Osteoblast (primary cell): Measurements from ENCODE around the gene TAC1. TPM values are rescaled to one million over a fixed set of nuclear protein-coding genes. Genes with fewer than 3 reads are reported as not detected.

ENCODE experiments used
- DNase-seq: peaks from one replicate; pipeline ENCODE4 v3.0.0; 2011; ENCODE audit warnings: low spot score, mixed read lengths; ENCODE audit not compliant: insufficient read length; ENCODE audit errors: missing footprints
- H2AFZ ChIP-seq: 2 replicates; pipeline ENCODE4 v1.6.0; 2011; ENCODE audit warnings: mild to moderate bottlenecking, low read length
- H3K27ac ChIP-seq: 2 replicates; pipeline ENCODE4 v1.5.1; 2011; ENCODE audit warnings: mild to moderate bottlenecking, low read depth, low read length, moderate library complexity
- H3K27me3 ChIP-seq: 2 replicates; pipeline ENCODE4 v1.6.0; 2012; ENCODE audit warnings: mild to moderate bottlenecking, control low read depth, inconsistent platforms, low read length, moderate library complexity; ENCODE audit not compliant: insufficient read depth
- H3K36me3 ChIP-seq: 2 replicates; pipeline ENCODE4 v1.5.1; 2011; ENCODE audit warnings: mild to moderate bottlenecking, low read length, control low read depth, moderate library complexity; ENCODE audit not compliant: insufficient read depth
- H3K4me1 ChIP-seq: 2 replicates; pipeline ENCODE4 v1.5.1; 2011; ENCODE audit warnings: mild to moderate bottlenecking, low read length, control low read depth, moderate library complexity; ENCODE audit not compliant: insufficient read depth
- H3K4me2 ChIP-seq: 2 replicates; pipeline ENCODE4 v1.6.0; 2011; ENCODE audit warnings: mild to moderate bottlenecking, low read length; ENCODE audit not compliant: insufficient read depth
- H3K4me3 ChIP-seq: fragments of 200-600 bp; sonication (generic); 3 replicates; pipeline ENCODE4 v1.5.1; 2012; ENCODE audit warnings: mild to moderate bottlenecking, low read length, inconsistent platforms; ENCODE audit not compliant: insufficient read depth
- H3K79me2 ChIP-seq: 2 replicates; pipeline ENCODE4 v1.6.0; 2012; ENCODE audit warnings: mild to moderate bottlenecking, low read length, control low read depth, inconsistent platforms; ENCODE audit not compliant: insufficient read depth
- H3K9me3 ChIP-seq: 2 replicates; pipeline ENCODE4 v1.5.1; 2011; ENCODE audit warnings: low read depth, low read length, control low read depth
- H4K20me1 ChIP-seq: 2 replicates; pipeline ENCODE4 v1.6.0; 2012; ENCODE audit warnings: mild to moderate bottlenecking, low read length, control low read depth; ENCODE audit not compliant: insufficient read depth
- total RNA-seq: library from RNA; depleted of rRNA; stranded (reverse); fragments of >200 nt; gene quantifications from 2 replicates; pipeline ENCODE4 v1.2.3, GENCODE V29; 2012
- TF ChIP-seq, protein P1 (sequence below): IDR thresholded peaks from 2 replicates; pipeline ENCODE4 v1.5.1; 2011; ENCODE audit warnings: mild to moderate bottlenecking, low read depth, low read length, moderate library complexity; ENCODE audit errors: extremely low read depth

TAC1 gene
- total RNA-seq, 1 donor: not detected

DNA sequence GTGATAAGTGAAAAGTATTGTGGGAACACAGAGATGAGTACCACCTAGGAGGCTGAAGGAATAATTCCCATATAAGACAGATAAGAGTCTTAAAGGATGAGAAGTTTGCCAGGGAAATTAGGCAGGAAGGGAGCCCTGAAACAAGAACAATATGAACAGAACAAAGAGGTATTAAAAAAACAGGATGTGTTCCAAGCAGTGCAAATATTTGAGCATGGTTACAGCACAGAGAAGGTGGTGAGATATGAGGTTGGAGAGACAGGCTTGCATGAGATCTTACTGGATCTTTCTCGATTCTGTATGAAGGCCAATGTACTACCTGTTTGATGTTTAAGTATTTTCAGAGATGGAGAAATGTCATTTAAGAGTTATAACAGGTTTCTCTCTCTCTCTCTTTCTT, 20.3 kb downstream of the TAC1 start:
- no peaks in the 10 kb centered on the region for H3K79me2 ChIP-seq
- H4K20me1 ChIP-seq: no peaks in the 10 kb centered on the region
- no peak overlapping the region for H2AFZ ChIP-seq
- no peaks in the 10 kb centered on the region for H3K9me3 ChIP-seq
- DNase-seq: no peak
- H3K36me3 ChIP-seq: no peaks in the 10 kb centered on the region
- no peak overlapping the region for H3K4me2 ChIP-seq
- H3K27me3 ChIP-seq: no peaks in the 10 kb centered on the region
- H3K4me1 ChIP-seq: no peaks in the 10 kb centered on the region
- TF ChIP-seq, protein P1, sequence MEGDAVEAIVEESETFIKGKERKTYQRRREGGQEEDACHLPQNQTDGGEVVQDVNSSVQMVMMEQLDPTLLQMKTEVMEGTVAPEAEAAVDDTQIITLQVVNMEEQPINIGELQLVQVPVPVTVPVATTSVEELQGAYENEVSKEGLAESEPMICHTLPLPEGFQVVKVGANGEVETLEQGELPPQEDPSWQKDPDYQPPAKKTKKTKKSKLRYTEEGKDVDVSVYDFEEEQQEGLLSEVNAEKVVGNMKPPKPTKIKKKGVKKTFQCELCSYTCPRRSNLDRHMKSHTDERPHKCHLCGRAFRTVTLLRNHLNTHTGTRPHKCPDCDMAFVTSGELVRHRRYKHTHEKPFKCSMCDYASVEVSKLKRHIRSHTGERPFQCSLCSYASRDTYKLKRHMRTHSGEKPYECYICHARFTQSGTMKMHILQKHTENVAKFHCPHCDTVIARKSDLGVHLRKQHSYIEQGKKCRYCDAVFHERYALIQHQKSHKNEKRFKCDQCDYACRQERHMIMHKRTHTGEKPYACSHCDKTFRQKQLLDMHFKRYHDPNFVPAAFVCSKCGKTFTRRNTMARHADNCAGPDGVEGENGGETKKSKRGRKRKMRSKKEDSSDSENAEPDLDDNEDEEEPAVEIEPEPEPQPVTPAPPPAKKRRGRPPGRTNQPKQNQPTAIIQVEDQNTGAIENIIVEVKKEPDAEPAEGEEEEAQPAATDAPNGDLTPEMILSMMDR: no peak
- H3K27ac ChIP-seq: no peak overlapping the region
- no peak overlapping the region for H3K4me3 ChIP-seq

DNA sequence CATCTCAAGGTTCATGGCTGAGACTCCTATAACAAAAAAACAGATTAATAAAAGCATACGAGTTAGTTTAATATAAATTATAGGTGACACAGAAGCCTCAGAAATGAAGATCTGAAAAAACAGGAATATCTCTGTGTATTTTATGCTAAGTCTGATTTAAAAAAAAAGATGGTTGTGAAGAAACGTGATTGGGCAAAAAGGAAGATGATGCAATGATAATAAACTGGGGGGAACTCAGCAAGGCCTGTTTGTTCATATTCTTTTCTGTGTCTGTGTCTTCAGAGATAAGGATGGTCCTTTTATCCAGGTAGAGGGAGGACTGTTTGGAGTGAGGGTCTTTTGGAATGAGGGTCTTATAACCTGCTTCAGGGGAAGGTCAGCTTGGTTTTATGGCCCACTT, 25.9 kb downstream of the TAC1 start:
- Histone ChIP-seq H2AFZ (no peak overlapping the region), H3K4me1 (no peaks in the 10 kb centered on the region), H4K20me1 (no peaks in the 10 kb centered on the region), H3K4me2 (no peak overlapping the region), H3K27ac (no peak overlapping the region), H3K79me2 (no peaks in the 10 kb centered on the region), H3K27me3 (no peaks in the 10 kb centered on the region), H3K4me3 (no peak overlapping the region), H3K9me3 (no peaks in the 10 kb centered on the region), H3K36me3 (no peaks in the 10 kb centered on the region)
- DNase-seq: no peak
- TF ChIP-seq, protein P1: no peak

GRCh38 chr7:97770850-97771249, 39.0 kb downstream of the TAC1 start:
- TF ChIP-seq, protein P1: no peak
- Histone ChIP-seq H3K36me3 (no peaks in the 10 kb centered on the region), H3K4me1 (no peaks in the 10 kb centered on the region), H3K9me3 (no peaks in the 10 kb centered on the region), H3K79me2 (no peaks in the 10 kb centered on the region), H4K20me1 (no peaks in the 10 kb centered on the region), H2AFZ (no peak overlapping the region), H3K4me2 (no peak overlapping the region), H3K27ac (no peak overlapping the region), H3K27me3 (no peaks in the 10 kb centered on the region), H3K4me3 (no peak overlapping the region)
- DNase-seq: no peak

GRCh38 chr7:97771576-97771975, 39.7 kb downstream of the TAC1 start:
- H3K27ac ChIP-seq: no peak overlapping the region
- TF ChIP-seq, protein P1: no peak
- no peaks in the 10 kb centered on the region for H3K79me2 ChIP-seq

More at GRCh38 chr7:97771576-97771975, 39.7 kb downstream of the TAC1 start:
- Histone ChIP-seq H4K20me1 (no peaks in the 10 kb centered on the region), H3K27me3 (no peaks in the 10 kb centered on the region), H2AFZ (no peak overlapping the region), H3K36me3 (no peaks in the 10 kb centered on the region), H3K4me1 (no peaks in the 10 kb centered on the region), H3K4me2 (no peak overlapping the region), H3K9me3 (no peaks in the 10 kb centered on the region), H3K4me3 (no peak overlapping the region)
- DNase-seq: no peak
